Kidney (tissue), 14 donors: ENCODE measurements around the gene NOP14. TPM values are rescaled to one million over a fixed set of nuclear protein-coding genes. Genes with fewer than 3 reads are reported as not detected.
A peak's percentile ranks its signal among the peaks of the same experiment; 100 is the strongest.

Experiments used
- DNase-seq, 5 donors: peaks; one replicate each; pipeline ENCODE4 v3.0.0-alpha.2; 2013 to 2020
- FAIRE-seq: peaks from 2 replicates; lab custom pipeline; 2012; peaks lifted over from hg19 to GRCh38; lab: Jason Lieb, UNC
- H3K27ac ChIP-seq, 2 donors: one replicate each; pipeline ENCODE4 v1.7.0; 2013; ENCODE audit warnings: low read depth in 2 of 2, low read length in 2 of 2, inconsistent platforms in 1 of 2
- H3K27me3 ChIP-seq: one replicate; pipeline ENCODE4 v1.7.1; 2013; ENCODE audit warnings: low read length, inconsistent platforms; ENCODE audit not compliant: control insufficient read depth, insufficient read depth
- H3K36me3 ChIP-seq, 3 donors: one replicate each; pipeline versions ENCODE4 v1.7.0 to v1.7.1; 2013; ENCODE audit warnings: low read length in 3 of 3, control low read depth in 1 of 3, inconsistent platforms in 1 of 3; ENCODE audit not compliant: insufficient read depth in 3 of 3, control insufficient read depth in 2 of 3
- H3K4me1 ChIP-seq, 3 donors: one replicate each; pipeline versions ENCODE4 v1.7.0 to v1.7.1; 2013; ENCODE audit warnings: low read length in 3 of 3, inconsistent platforms in 1 of 3, low read depth in 1 of 3; ENCODE audit not compliant: control insufficient read depth in 2 of 3, insufficient read depth in 2 of 3
- H3K4me3 ChIP-seq, 3 donors: one replicate each; pipeline versions ENCODE4 v1.7.0 to v1.8.1; 2013; ENCODE audit warnings: low read length in 3 of 3, control low read depth in 1 of 3, inconsistent platforms in 1 of 3
- H3K9ac ChIP-seq, 3 donors: one replicate each; pipeline versions ENCODE4 v1.7.0 to v1.7.1; 2013; ENCODE audit warnings: low read length in 3 of 3, control low read depth in 1 of 3, inconsistent platforms in 1 of 3
- H3K9me3 ChIP-seq, 3 donors: one replicate each; pipeline versions ENCODE4 v1.7.0 to v1.7.1; 2013; ENCODE audit warnings: low read length in 3 of 3, control low read depth in 1 of 3, inconsistent platforms in 1 of 3; ENCODE audit not compliant: control insufficient read depth in 2 of 3, insufficient read depth in 1 of 3
- CTCF ChIP-seq: IDR thresholded peaks from 3 replicates; pipeline ENCODE4 v1.5.1; 2012; ENCODE audit warnings: mild to moderate bottlenecking, moderate library complexity, borderline replicate concordance; ENCODE audit not compliant: insufficient read depth; ENCODE audit errors: extremely low read depth
- intact Hi-C: fragments of 100-400 bp; cut with DNase I; formaldehyde crosslinking; loops from one replicate; pipeline ENCODE4 v1.11.1; 2022
- polyA plus RNA-seq: library from polyadenylated mRNA; stranded (reverse); fragments of 350-450 nt; fragmentation: Illumina TruSeq; extraction: RNeasy Lipid Tissue Mini Kit (QIAGEN cat#74804); gene quantifications from one replicate; pipeline ENCODE4 v1.2.3, GENCODE V29; 2014; ENCODE audit warnings: low read depth, low replicate concordance; ENCODE audit not compliant: insufficient read depth
- total RNA-seq: library from RNA; stranded (reverse); fragmentation: NEBNext Ultra II Directional; extraction: Animal tissue kit (Norgen Biotek cat#: 25700); gene quantifications from one replicate; pipeline ENCODE4 v1.2.1, GENCODE V29; 2021
- donor health status: control.
- donor health status: control.
- donor health status: control.
- donor health status: control.
- donor health status: control.
- donor health status: DM: yes; HTN: yes; CAD: no.
- donor health status: Normal renal cell carcinoma (clear cell type).

NOP14 gene
- total and polyA plus RNA-seq, 2 donors from 2014 or later: 15.1 to 22.0 TPM

GRCh38 chr4:2911868-2912267 lies 51.3 kb downstream of the NOP14 start:
- H3K4me3 ChIP-seq: no peak overlapping the region
- no peak overlapping the region for H3K27ac ChIP-seq
- intact Hi-C loops: no loop called here
- H3K27me3 ChIP-seq: no peaks in the 10 kb centered on the region
- no peak for TF ChIP-seq CTCF
- peak in 1 of 5 donors; percentile 27 for DNase-seq
- no peak for FAIRE-seq
- no peaks in the 10 kb centered on the region for H3K9me3 ChIP-seq
- H3K9ac ChIP-seq: no peak overlapping the region
- H3K36me3 ChIP-seq: peaks cover 12 to 51% (median 47%) of the 10 kb centered on the region in 3 donors
- H3K4me1 ChIP-seq: peaks cover 0 to 2% (median 0%) of the 10 kb centered on the region in 3 donors

- no peak for TF ChIP-seq CTCF
- Histone ChIP-seq H3K4me3 (no peak overlapping the region), H3K4me1 (peaks cover 0 to 2% (median 0%) of the 10 kb centered on the region in 3 donors), H3K27ac (no peak overlapping the region), H3K36me3 (peaks cover 10 to 59% (median 52%) of the 10 kb centered on the region in 3 donors), H3K9me3 (no peaks in the 10 kb centered on the region), H3K9ac (no peak overlapping the region), H3K27me3 (no peaks in the 10 kb centered on the region)
- DNase-seq: peak in 1 of 5 donors; percentile 10
- no peak for FAIRE-seq
- intact Hi-C loops: no loop called here
Observed at GRCh38 chr4:2910409-2910808, 52.8 kb downstream of the NOP14 start.

GRCh38 chr4:2909583-2909982 lies 53.6 kb downstream of the NOP14 start:
- no peaks in the 10 kb centered on the region for H3K27me3 ChIP-seq
- H3K4me3 ChIP-seq: no peak overlapping the region
- no peak overlapping the region for H3K9ac ChIP-seq
- TF ChIP-seq CTCF: no peak
- intact Hi-C loops: no loop called here
- peaks cover 0 to 2% (median 0%) of the 10 kb centered on the region in 3 donors for H3K4me1 ChIP-seq
- no peak overlapping the region for H3K27ac ChIP-seq
- H3K36me3 ChIP-seq: peaks cover 13 to 61% (median 56%) of the 10 kb centered on the region in 3 donors
- FAIRE-seq: no peak
- peak in 1 of 5 donors; percentile 14 for DNase-seq
- no peaks in the 10 kb centered on the region for H3K9me3 ChIP-seq

GRCh38 chr4:2908686-2909085 lies 54.5 kb downstream of the NOP14 start:
- Histone ChIP-seq H3K9ac (no peak overlapping the region), H3K4me3 (no peak overlapping the region), H3K27me3 (no peaks in the 10 kb centered on the region), H3K9me3 (no peaks in the 10 kb centered on the region), H3K36me3 (peaks cover 13 to 70% (median 64%) of the 10 kb centered on the region in 3 donors), H3K27ac (no peak overlapping the region), H3K4me1 (peaks cover 0 to 2% (median 0%) of the 10 kb centered on the region in 3 donors)
- TF ChIP-seq CTCF: no peak
- FAIRE-seq: no peak
- intact Hi-C loops: no loop called here
- DNase-seq: peak in 1 of 5 donors; percentile 31
